HG03442 (cell line): Measurements from ENCODE around the gene DCPS.
"Not testable (repeated sequence)": the region's sequence is repeated elsewhere in the genome, so short reads cannot be mapped to it uniquely, and the experiment has no call there.

Experiments used
- ATAC-seq: cut with Tn5 transposase; IDR thresholded peaks from one replicate; pipeline ENCODE4 v1.9.1; 2021; ENCODE audit warnings: mild to moderate bottlenecking, moderate library complexity; ENCODE audit not compliant: unreplicated experiment

DCPS gene

GRCh38 chr11:126378763-126379162, 74.9 kb downstream of the DCPS start:
- no peak for ATAC-seq

GRCh38 chr11:126380909-126381308, 77.0 kb downstream of the DCPS start:
- no peak for ATAC-seq

DNA sequence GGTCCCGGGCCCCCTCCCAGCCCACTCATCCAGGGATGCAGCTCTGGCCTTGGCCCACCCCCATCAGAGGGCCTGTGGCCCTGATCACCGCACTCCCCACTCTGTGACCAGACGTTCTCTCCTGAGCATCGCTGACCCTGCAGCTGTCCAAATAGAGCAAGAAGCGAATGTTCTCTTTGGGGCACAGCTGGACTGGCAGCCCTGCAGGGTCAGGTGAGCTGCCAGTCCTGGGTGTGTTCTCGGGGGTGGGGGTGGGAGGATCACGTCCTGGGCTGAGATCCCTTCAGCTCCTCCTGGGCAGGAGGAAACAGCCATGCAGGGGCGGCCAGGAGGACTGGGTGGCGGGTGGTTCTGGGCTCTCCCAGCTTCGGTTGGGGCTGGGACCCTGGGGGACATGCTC, 78.1 kb downstream of the DCPS start:
- ATAC-seq, result not testable (repeated sequence)

- not testable (repeated sequence) for ATAC-seq
These were observed 78.8 kb downstream of the DCPS start for GRCh38 chr11:126382641-126383040.

DNA sequence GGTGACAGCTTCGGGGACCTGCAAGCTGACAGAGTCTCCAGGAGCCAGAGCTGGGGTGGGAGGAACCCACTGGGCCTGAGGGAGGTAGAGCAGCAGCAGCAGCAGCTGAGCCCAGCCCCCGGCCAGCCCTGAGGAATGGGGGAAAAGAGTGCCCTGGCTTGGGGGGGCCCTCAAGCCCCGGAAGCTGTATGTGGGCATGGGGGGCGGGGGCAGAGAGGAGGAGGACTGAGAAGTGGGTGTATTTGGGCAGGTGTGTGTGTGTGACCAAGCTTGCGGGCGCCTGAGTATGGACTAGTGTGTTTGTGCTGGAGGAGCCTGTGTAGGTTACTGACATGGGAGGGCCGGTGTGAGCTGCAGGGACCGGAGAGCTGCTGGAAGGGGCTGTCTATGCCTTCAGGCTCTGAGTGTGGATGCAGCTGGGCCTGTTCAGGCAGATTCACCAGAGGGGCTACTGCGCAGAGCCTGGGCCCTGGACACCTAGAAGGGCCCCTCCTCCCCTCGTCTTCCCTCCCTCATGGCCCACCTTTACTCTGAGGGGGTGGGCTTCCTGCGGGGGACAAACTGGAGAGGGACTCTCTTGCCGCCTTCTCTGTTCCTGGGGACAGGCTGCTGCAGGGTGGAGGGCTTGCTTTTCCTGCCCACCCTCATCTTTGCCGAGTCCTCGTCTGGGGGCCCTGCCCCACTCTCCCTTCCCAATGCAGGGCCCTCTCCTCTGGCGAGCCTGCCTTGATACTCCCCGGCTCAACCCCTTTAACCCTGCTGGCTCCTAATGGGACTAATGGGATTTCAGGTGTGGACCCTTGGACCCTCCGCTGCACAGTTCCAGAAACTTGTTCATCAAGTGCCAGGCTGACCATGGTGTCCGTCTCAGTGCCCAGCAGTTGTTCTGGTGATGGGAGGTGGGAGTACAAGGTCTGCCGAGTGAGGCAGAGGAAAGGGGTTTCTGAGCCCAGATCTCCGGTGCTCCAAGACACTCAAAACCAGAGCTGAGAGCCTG, 79.8 kb downstream of the DCPS start:
- no peak for ATAC-seq

GRCh38 chr11:126384449-126385070, 80.7 kb downstream of the DCPS start:
- ATAC-seq, result no peak

- no peak for ATAC-seq
These were observed 82.3 kb downstream of the DCPS start for GRCh38 chr11:126385991-126386728.

- ATAC-seq, result not testable (repeated sequence)
These were observed 82.8 kb downstream of the DCPS start for GRCh38 chr11:126386729-126387071.

DNA sequence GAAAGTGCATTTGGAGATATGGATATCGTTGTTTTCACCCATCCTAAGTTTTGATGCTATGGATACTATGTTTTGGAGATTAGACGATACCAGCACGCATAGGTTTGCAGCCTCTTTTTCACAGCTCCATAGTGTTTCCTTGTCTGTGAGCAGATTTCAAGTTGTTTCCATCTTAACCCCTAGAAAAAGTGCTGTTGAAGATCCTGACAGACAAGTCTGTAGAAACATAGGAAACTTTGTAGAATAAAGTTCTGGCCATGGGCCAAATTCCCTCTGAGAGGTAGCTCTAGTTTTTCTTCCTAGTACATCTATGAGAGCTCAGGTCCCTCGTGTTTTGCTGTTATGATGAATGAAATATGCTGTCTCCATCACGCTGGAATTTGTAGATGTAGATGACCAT, 84.0 kb downstream of the DCPS start:
- ATAC-seq, result no peak

- no peak for ATAC-seq
These were observed 86.5 kb downstream of the DCPS start for GRCh38 chr11:126390272-126390867.

DNA sequence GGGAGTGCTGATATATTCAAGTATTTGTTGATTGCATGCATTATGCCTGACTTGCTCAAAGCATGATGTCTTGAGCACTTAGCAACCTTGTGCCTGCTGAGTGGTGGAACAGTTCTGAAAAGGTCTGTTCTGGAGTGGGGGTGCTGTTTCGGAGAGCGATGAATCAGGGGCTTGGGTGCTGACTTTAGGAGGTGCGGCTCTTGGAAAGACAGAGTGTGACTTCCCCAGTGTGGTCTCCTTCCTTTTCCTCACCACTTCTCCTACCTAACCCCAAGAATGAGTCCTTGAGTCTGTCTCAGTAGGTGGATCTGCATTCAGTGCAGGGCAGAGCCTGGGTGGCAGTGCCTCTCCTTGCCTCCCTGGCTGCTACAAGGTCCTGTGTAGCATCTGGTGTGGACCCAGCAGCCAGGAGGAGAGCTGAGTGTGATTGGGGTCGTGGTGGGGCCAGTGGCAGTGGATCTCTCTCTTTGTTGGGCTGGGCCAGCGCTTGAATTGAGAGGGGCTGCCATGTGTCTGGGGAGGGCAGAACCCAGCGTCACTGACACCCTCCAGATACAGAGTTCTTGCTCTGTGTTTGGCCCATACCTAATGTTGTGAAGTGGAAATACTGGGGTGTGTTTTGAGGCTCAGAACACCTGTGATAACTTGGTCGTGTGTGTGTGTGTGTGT, 87.6 kb downstream of the DCPS start:
- ATAC-seq, result no peak

DNA sequence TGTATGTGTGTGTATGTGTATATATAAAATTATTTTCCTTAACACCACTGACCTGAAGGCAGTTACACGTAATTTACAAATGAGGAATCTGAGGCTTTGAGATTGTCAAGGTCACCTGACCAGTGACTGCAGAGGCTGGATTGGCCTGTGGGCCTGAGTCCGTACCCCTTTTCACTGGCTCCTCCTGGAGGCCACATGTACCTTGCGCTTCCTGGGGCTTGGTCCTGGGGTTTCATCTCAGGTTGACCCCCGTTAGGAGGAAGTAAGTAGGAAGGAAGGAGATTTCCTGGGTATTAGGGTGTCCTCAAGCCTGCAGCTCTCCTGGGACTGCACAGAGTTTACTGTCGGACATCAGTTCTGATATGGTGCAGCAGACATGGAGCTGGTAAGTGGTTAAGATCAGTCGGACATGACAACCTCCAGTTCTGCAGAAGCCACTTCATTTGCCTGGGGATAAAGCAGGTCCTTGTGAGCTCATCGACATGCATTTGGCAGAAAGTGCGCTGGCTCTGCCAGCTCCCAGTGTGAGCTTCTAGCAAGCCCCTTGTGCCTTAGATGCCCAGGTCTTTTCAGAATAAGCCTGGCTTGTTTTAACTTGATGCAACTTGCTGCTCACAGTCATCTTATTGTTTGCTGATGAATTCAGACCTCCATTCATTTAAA, 88.2 kb downstream of the DCPS start:
- ATAC-seq, result peak; percentile 65

- ATAC-seq, result no peak
These were observed 88.8 kb downstream of the DCPS start for GRCh38 chr11:126392633-126393013.

DNA sequence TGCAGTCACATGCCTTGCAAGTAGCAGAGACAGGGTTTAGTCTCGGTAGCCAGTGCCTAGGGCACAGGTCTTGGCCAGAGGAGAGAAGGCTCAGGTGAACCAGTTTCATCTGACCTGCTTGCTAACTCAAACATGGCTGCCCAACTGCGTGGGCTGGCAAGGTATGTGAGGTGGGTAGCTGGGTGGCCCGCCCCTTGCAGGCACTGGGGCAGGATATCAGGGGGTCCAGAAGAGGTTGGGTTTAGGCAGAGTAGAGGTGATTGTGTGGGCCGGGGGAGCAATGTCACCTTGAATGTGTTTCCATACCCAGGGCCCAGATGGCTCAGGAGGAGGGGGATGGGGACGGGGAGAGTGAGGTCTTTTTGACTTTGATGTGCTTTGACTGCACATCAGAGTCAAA, 89.3 kb downstream of the DCPS start:
- no peak for ATAC-seq

GRCh38 chr11:126394036-126394435, 90.2 kb downstream of the DCPS start:
- no peak for ATAC-seq

- ATAC-seq, result not testable (repeated sequence)
These were observed 90.8 kb downstream of the DCPS start for GRCh38 chr11:126394634-126395072.
